ENCODE data around the gene PTPRE. TPM values are rescaled to one million over a fixed set of nuclear protein-coding genes. Genes with fewer than 3 reads are reported as not detected.
A peak's percentile ranks its signal among the peaks of the same experiment; 100 is the strongest.

The PTPRE gene
- total RNA-seq, 1 donor from 2014 or later: 1.2 TPM

- H3K9me3 Mint-ChIP-seq (ENCODE audit: unreplicated experiment): no peaks in the 10 kb centered on the region
- H3K27me3 Mint-ChIP-seq (ENCODE audit: unreplicated experiment): peaks cover 35% of the 10 kb centered on the region
- peak; percentile 11 for DNase-seq (ENCODE audit: extremely low spot score, unreplicated experiment)
- TF ChIP-seq CTCF (IDR thresholded peaks at IDR 0.05): no peak
- H3K4me3 Mint-ChIP-seq (ENCODE audit: unreplicated experiment): no peak overlapping the region
- H3K4me1 Mint-ChIP-seq (ENCODE audit: unreplicated experiment): no peaks in the 10 kb centered on the region
- H3K36me3 Mint-ChIP-seq (ENCODE audit: unreplicated experiment): no peaks in the 10 kb centered on the region
- no peak overlapping the region for H3K27ac Mint-ChIP-seq (ENCODE audit: unreplicated experiment)
Observed at GRCh38 chr10:127899766-127900387, 7.0 kb upstream of the PTPRE start.

GRCh38 chr10:127903789-127904188, 3.1 kb upstream of the PTPRE start:
- no peak for DNase-seq (ENCODE audit: extremely low spot score, unreplicated experiment)
- H3K27ac Mint-ChIP-seq (ENCODE audit: unreplicated experiment): no peak overlapping the region
- TF ChIP-seq CTCF (IDR thresholded peaks at IDR 0.05): no peak
- H3K27me3 Mint-ChIP-seq (ENCODE audit: unreplicated experiment): peaks cover 36% of the 10 kb centered on the region
- peaks cover 7% of the 10 kb centered on the region for H3K4me1 Mint-ChIP-seq (ENCODE audit: unreplicated experiment)
- no peaks in the 10 kb centered on the region for H3K36me3 Mint-ChIP-seq (ENCODE audit: unreplicated experiment)
- no peak overlapping the region for H3K4me3 Mint-ChIP-seq (ENCODE audit: unreplicated experiment)
- no peaks in the 10 kb centered on the region for H3K9me3 Mint-ChIP-seq (ENCODE audit: unreplicated experiment)

GRCh38 chr10:127904311-127905000, 2.4 kb upstream of the PTPRE start:
- Mint-ChIP-seq H3K27me3 (ENCODE audit: unreplicated experiment) (peaks cover 32% of the 10 kb centered on the region), H3K27ac (ENCODE audit: unreplicated experiment) (no peak overlapping the region), H3K4me1 (ENCODE audit: unreplicated experiment) (peaks cover 8% of the 10 kb centered on the region), H3K9me3 (ENCODE audit: unreplicated experiment) (no peaks in the 10 kb centered on the region), H3K4me3 (ENCODE audit: unreplicated experiment) (no peak overlapping the region), H3K36me3 (ENCODE audit: unreplicated experiment) (no peaks in the 10 kb centered on the region)
- DNase-seq (ENCODE audit: extremely low spot score, unreplicated experiment): peak; percentile 56
- no peak for TF ChIP-seq CTCF (IDR thresholded peaks at IDR 0.05)

GRCh38 chr10:127905001-127905847, 1.7 kb upstream of the PTPRE start:
- Mint-ChIP-seq H3K27ac (ENCODE audit: unreplicated experiment) (no peak overlapping the region), H3K4me1 (ENCODE audit: unreplicated experiment) (peaks cover 8% of the 10 kb centered on the region), H3K27me3 (ENCODE audit: unreplicated experiment) (peaks cover 26% of the 10 kb centered on the region), H3K4me3 (ENCODE audit: unreplicated experiment) (no peak overlapping the region), H3K9me3 (ENCODE audit: unreplicated experiment) (no peaks in the 10 kb centered on the region), H3K36me3 (ENCODE audit: unreplicated experiment) (no peaks in the 10 kb centered on the region)
- TF ChIP-seq CTCF (IDR thresholded peaks at IDR 0.05): no peak
- DNase-seq (ENCODE audit: extremely low spot score, unreplicated experiment): peak; percentile 73

GRCh38 chr10:127905848-127906261, 1.0 kb upstream of the PTPRE start:
- Mint-ChIP-seq H3K9me3 (ENCODE audit: unreplicated experiment) (no peaks in the 10 kb centered on the region), H3K27ac (ENCODE audit: unreplicated experiment) (no peak overlapping the region), H3K36me3 (ENCODE audit: unreplicated experiment) (no peaks in the 10 kb centered on the region), H3K4me3 (ENCODE audit: unreplicated experiment) (no peak overlapping the region), H3K27me3 (ENCODE audit: unreplicated experiment) (peaks cover 26% of the 10 kb centered on the region), H3K4me1 (ENCODE audit: unreplicated experiment) (peaks cover 8% of the 10 kb centered on the region)
- no peak for TF ChIP-seq CTCF (IDR thresholded peaks at IDR 0.05)
- DNase-seq (ENCODE audit: extremely low spot score, unreplicated experiment): peak; percentile 78

Data from osteocyte (in vitro differentiated cells).